DOHH2 (cell line): ENCODE data around the gene CANT1.

ENCODE experiments used
- CTCF ChIP-seq: fragments of 200-600 bp; sonication (generic); IDR thresholded peaks from one replicate; pipeline ENCODE4 v1.5.1; 2014; ENCODE audit warnings: antibody characterized with exemption, mild to moderate bottlenecking, low read depth, low read length; ENCODE audit not compliant: poor library complexity, severe bottlenecking
- EZH2phosphoT487 ChIP-seq: fragments of 200-600 bp; sonication (generic); IDR thresholded peaks from 2 replicates; pipeline ENCODE4 v1.6.1; 2017; ENCODE audit warnings: borderline replicate concordance, mild to moderate bottlenecking, antibody characterized with exemption, low read length, moderate library complexity, mixed read lengths

DNA sequence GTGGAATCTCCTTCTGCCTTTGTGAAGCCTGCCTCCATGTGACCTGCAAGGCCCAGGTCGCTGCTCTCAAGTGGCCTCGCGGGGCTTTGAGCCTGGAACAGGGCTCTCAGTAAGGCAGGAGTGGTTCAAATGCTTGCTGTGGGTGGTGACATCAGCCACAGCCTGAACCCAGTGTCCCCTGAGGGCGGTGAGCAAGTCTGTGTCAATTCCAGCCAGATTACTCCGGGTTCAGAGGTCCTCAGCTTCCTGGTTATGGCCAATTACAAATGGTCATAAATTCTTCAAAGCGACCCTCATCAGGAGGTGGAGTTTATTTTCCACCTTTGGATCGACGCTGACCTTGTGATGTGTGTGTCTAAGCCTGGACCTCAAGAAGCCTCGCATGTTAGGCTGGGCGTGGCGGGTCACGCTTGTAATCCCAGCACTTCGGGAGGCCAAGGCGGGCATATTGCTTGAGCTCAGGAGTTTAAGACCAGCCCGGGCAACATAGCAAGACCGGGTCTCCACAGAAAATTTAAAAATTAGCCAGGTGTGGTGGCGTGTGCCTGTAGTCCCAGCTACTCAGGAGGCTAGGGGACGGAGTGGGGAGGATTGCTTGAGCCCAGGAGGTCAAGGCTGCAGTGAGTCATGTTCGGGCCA lies 47.1 kb downstream of the CANT1 start:
- TF ChIP-seq CTCF (no peak), EZH2phosphoT487 (no peak)
